Measurements from ENCODE around the gene KANTR. TPM values are rescaled to one million over a fixed set of nuclear protein-coding genes. Genes with fewer than 3 reads are reported as not detected.

Gene KANTR, protein sequence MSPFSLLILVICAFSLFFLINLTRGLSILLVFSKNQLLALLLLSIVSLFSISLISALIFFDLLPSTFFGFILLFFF
- 3.2 and 3.7 TPM in 2 replicates for total RNA-seq (2014; rRNA removed; shearing (Covaris generic))
- polyA plus RNA-seq (2015; cell fraction: cytosol; rRNA removed): 1.2 and 2.3 TPM in 2 replicates
- 5.1 and 6.6 TPM in 2 replicates for polyA plus RNA-seq (2015; cell fraction: nucleus; rRNA removed)

GRCh38 chrX:53093748-53094581 is at the start of gene KANTR:
Gene KANTR, plus strand, starts transcription at chrX:53094142. Its CDS starts 30,131 bp downstream, at chrX:53124273.
- peak; percentile 95 for DNase-seq (ENCODE audit: low read depth)

DNA sequence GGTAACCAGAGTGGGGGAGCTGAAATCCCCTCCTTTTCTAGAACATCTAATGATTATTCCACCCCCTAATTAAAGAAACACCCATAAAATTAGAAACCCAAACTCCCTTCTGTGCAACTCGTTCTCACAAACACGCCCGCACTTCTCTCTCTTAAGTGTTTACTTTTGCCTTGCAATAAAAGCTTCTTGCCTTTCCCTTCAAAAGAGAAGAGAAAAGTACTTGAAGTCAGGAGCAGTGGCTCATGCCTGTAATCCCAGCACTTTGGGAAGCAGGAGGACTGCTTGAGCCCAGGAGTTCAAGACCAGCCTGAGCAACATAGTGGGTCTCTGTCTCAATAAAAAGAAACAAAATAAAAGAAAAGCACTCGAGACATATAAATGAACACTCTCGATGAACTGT is 48.9 kb upstream of the KANTR start:
- no peak for DNase-seq (ENCODE audit: low read depth)

GRCh38 chrX:53047228-53047627 is 46.7 kb upstream of the KANTR start:
- no peak for DNase-seq (ENCODE audit: low read depth)

GRCh38 chrX:53048169-53049126 is 45.5 kb upstream of the KANTR start, which contains the start of gene GPR173:
Gene GPR173, plus strand, starts transcription at chrX:53048789. Its CDS starts 27,833 bp downstream, at chrX:53076622.
- DNase-seq (ENCODE audit: low read depth): peak; percentile 55

DNA sequence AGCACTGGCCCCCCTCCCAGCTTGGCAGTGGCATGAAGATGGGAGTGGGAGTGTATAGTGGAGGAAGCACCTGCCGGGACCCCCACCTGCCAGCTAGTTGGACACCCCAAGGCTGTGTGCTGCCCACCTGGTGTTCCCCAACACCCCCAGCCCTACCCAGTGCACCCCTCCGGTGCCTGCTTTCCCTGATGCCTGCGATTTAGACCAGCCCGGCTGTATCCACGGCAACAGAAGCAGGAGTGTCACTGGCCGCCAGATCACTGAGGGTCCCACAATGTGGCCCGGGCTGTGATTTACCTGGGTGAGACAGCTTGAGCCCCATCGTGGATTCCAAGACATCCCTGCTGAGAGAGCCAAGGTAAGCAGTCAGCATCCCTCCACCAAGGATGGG is 44.8 kb upstream of the KANTR start:
- DNase-seq (ENCODE audit: low read depth): no peak

- DNase-seq (ENCODE audit: low read depth): no peak
These were observed 43.1 kb upstream of the KANTR start for GRCh38 chrX:53050841-53051240.

GRCh38 chrX:53055244-53055849 is 38.6 kb upstream of the KANTR start:
- DNase-seq (ENCODE audit: low read depth): no peak

- no peak for DNase-seq (ENCODE audit: low read depth)
These were observed 37.6 kb upstream of the KANTR start for GRCh38 chrX:53056292-53056691.

DNA sequence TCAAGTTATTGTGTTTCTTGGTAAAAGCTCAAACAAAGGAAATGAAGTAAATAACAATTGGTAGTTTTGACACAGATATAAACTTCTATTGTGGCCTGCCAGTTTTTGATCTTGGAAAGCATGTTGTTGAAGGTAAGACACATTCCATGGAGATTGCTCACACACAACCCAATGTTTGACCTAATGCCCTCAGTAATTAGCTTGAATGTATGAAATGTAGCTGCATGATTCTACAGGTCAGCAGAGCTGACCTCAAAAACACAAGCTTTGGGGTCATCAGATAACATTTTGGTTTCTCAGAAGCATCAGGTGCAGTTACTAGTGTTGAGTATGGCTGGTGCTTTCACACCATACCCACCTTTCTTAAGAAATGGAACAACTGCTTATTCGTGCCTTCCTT is 28.8 kb upstream of the KANTR start:
- no peak for DNase-seq (ENCODE audit: low read depth)

- DNase-seq (ENCODE audit: low read depth): no peak
These were observed 22.9 kb upstream of the KANTR start for GRCh38 chrX:53071064-53071463.

GRCh38 chrX:53071604-53072417 is 22.1 kb upstream of the KANTR start:
- peak; percentile 55 for DNase-seq (ENCODE audit: low read depth)

DNA sequence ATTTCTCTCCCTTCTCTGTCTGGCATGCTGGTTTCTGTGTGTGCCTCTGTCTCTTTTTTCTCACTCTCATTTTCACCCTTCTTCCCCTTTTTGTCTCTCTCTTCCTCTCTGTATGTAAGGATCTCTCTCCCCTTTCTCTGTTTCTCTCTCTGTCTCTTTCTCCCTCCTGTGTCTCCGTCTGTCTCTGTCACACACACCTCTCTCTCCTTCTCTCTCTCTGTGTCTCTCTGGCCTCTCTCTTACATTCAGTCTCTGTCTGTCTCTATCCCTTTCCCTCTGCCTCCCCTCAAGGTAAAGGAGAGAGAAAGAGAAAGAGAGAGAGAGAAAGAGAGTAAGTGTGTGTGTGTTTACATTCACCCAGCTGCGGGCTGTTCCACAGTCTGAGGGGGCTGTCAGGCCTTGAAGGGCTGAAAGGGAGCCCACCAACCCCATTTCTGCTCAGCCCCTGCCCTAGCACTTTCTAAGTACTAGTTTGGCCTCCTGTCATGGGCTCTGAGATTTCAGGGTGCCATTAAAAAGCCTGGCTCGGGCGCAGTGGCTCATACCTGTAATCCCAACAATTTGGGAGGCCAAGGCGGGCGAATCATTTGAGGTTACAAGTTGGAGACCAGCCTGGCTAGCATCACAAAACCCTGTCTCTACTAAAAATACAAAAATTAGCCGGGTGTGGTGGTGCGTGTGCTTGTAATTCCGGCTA is 21.4 kb upstream of the KANTR start:
- no peak for DNase-seq (ENCODE audit: low read depth)

DNA sequence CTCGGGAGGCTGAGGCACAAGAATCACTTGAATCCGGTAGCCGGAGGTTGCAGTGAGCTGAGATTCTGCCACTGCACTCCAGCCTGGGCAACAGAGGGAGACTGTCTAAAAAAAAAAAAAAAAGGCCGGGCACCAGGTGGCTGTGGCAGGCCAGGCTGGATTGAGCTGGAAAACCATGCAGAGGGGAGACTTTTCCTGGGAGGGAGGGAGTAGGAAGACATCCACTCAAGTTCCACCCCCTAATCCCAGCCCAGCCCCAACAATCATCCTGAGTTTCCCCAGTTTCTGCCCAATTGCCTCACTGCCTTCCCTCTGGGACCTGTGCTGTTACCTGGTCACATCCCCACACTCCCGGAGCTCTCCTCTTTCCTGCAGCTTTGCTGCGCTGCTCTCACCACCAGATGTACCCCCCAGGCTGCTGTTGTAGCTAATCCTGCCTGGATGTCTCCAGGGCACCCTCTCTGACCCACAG is 20.8 kb upstream of the KANTR start:
- DNase-seq (ENCODE audit: low read depth): no peak

GRCh38 chrX:53075011-53075410 is 18.9 kb upstream of the KANTR start:
- DNase-seq (ENCODE audit: low read depth): peak; percentile 29

GRCh38 chrX:53076671-53077070 is 17.3 kb upstream of the KANTR start:
- DNase-seq (ENCODE audit: low read depth): no peak

- DNase-seq (ENCODE audit: low read depth): no peak
These were observed 16.4 kb upstream of the KANTR start for GRCh38 chrX:53077207-53078197.

DNA sequence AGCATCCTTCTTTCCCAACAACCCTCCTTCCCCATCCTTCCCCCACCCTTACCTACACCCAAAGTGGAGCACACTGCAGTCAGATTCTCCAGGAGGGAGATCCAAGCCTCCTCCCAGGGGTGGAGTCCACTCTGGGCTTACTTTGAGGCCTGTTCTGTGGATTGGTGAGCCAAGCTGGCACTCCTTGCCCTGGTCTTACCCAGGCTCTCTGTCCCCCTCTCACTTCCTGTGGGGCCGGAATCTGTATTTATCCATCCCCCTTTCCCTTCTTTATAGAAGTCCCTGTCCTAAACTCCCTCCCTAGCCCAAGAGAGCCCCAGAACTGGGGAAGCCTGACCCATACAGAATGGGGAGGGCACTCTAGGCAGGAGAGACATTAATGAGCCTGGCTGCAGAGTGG is 15.0 kb upstream of the KANTR start:
- no peak for DNase-seq (ENCODE audit: low read depth)

Measured in HT1080 (cell line).